Measurements from ENCODE around the gene CDC25B.
A peak's percentile ranks its signal among the peaks of the same experiment; 100 is the strongest.
"Not testable (repeated sequence)": the region's sequence is repeated elsewhere in the genome, so short reads cannot be mapped to it uniquely, and the experiment has no call there.

The CDC25B gene

GRCh38 chr20:3784216-3784853 is 11.8 kb upstream of the CDC25B start:
- FAIRE-seq, result no peak
- no peak for DNase-seq (ENCODE audit: insufficient read length, low spot score)

- DNase-seq (ENCODE audit: insufficient read length, low spot score) (no peak), FAIRE-seq (no peak)
Measured at GRCh38 chr20:3784863-3785239, 11.3 kb upstream of the CDC25B start.

- DNase-seq (ENCODE audit: insufficient read length, low spot score) (no peak), FAIRE-seq (no peak)
Measured at GRCh38 chr20:3785240-3786125, 10.6 kb upstream of the CDC25B start.

GRCh38 chr20:3786126-3786484 is 10.0 kb upstream of the CDC25B start:
- FAIRE-seq, result peak; percentile 80
- DNase-seq (ENCODE audit: insufficient read length, low spot score), result peak; percentile 78

GRCh38 chr20:3786665-3787323 is 9.3 kb upstream of the CDC25B start, which contains the start of gene CENPB:
Gene CENPB, minus strand, starts transcription at chr20:3786740. Its CDS starts 257 bp downstream, at chr20:3786483.
- DNase-seq (ENCODE audit: insufficient read length, low spot score), result peak; percentile 99
- FAIRE-seq, result peak; percentile 70

- peak; percentile 14 for FAIRE-seq
Measured at GRCh38 chr20:3787324-3788014, 8.6 kb upstream of the CDC25B start.

GRCh38 chr20:3788685-3789155 is 7.4 kb upstream of the CDC25B start:
- DNase-seq (ENCODE audit: insufficient read length, low spot score) (no peak), FAIRE-seq (no peak)

More at GRCh38 chr20:3787324-3788014, 8.6 kb upstream of the CDC25B start:
- no peak for DNase-seq (ENCODE audit: insufficient read length, low spot score)

- not testable (repeated sequence) for DNase-seq (ENCODE audit: insufficient read length, low spot score); FAIRE-seq
Measured at GRCh38 chr20:3789201-3789600, 6.9 kb upstream of the CDC25B start.

- not testable (repeated sequence) for DNase-seq (ENCODE audit: insufficient read length, low spot score); FAIRE-seq
Measured at GRCh38 chr20:3794168-3794567, 1.9 kb upstream of the CDC25B start.

- FAIRE-seq, result no peak
- DNase-seq (ENCODE audit: insufficient read length, low spot score), result no peak
Measured at GRCh38 chr20:3794701-3795420, 1.2 kb upstream of the CDC25B start.

GRCh38 chr20:3796477-3797225 is 541 bp downstream of the CDC25B start:
- no peak for FAIRE-seq
- DNase-seq (ENCODE audit: insufficient read length, low spot score), result no peak

- no peak for FAIRE-seq
- no peak for DNase-seq (ENCODE audit: insufficient read length, low spot score)
Measured at GRCh38 chr20:3797226-3797545, 1.1 kb downstream of the CDC25B start.

- peak; percentile 86 for FAIRE-seq
Measured at GRCh38 chr20:3797592-3798372, 1.7 kb downstream of the CDC25B start.

GRCh38 chr20:3798373-3798768 is 2.3 kb downstream of the CDC25B start:
- DNase-seq (ENCODE audit: insufficient read length, low spot score), result no peak
- no peak for FAIRE-seq

More at GRCh38 chr20:3797592-3798372, 1.7 kb downstream of the CDC25B start:
- no peak for DNase-seq (ENCODE audit: insufficient read length, low spot score)

- FAIRE-seq (peak; percentile 73), DNase-seq (ENCODE audit: insufficient read length, low spot score) (no peak)
Measured at GRCh38 chr20:3798908-3799248, 2.8 kb downstream of the CDC25B start.

GRCh38 chr20:3800256-3800877 is 4.3 kb downstream of the CDC25B start:
- DNase-seq (ENCODE audit: insufficient read length, low spot score) (no peak), FAIRE-seq (no peak)

GRCh38 chr20:3800878-3801260 is 4.8 kb downstream of the CDC25B start:
- FAIRE-seq (no peak), DNase-seq (ENCODE audit: insufficient read length, low spot score) (no peak)

- FAIRE-seq, result no peak
- DNase-seq (ENCODE audit: insufficient read length, low spot score), result no peak
Measured at GRCh38 chr20:3801299-3801698, 5.2 kb downstream of the CDC25B start.
